GM12878 (cell line): ENCODE measurements around the gene ADRA2C. TPM values are rescaled to one million over a fixed set of nuclear protein-coding genes. Genes with fewer than 3 reads are reported as not detected.

Experiments used
- ATAC-seq: fragments of 200-7000 bp; cut with Tn5 transposase; 3 replicates; pipeline ENCODE4 v1.9.1; 2020; ENCODE audit warnings: mild to moderate bottlenecking, moderate library complexity
- BruUV-seq: library from RNA; stranded (reverse); fragments of 400-500 nt; replicated peaks from 2 replicates; lab custom pipeline; 2021; lab: Mats Ljungman, UMichigan
- CTCF ChIA-PET: fragments of 300-600 bp; sonication (Branson Sonifier 250); formaldehyde crosslinking; extraction: SDS; loops from one replicate; lab custom pipeline; 2021; ENCODE audit warnings: inconsistent platforms; lab: Yijun Ruan, JAX
- POLR2A ChIA-PET: fragments of 350-600 bp; formaldehyde crosslinking; extraction: SDS; loops from one replicate; lab custom pipeline; 2021; ENCODE audit warnings: inconsistent platforms; lab: Charles Lee
- RAD21 ChIA-PET: fragments of 300-600 bp; sonication (Branson Sonifier 250); formaldehyde crosslinking; loops from one replicate; lab custom pipeline; 2023; ENCODE audit warnings: antibody characterized with exemption; ENCODE audit not compliant: unreplicated experiment; lab: Charles Lee
- SMC1A ChIA-PET: fragments of 300-600 bp; sonication (Branson Sonifier 250); formaldehyde crosslinking; loops from one replicate; lab custom pipeline; 2023; ENCODE audit not compliant: unreplicated experiment, uncharacterized antibody; lab: Charles Lee
- DNase-seq: peaks from one replicate; pipeline ENCODE4 v3.0.0-alpha.2; 2011; ENCODE audit warnings: low read depth, low spot score
- FAIRE-seq: peaks from 3 replicates; lab custom pipeline; 2011; peaks lifted over from hg19 to GRCh38; lab: Jason Lieb, UNC
- H2AFZ ChIP-seq: 2 replicates; pipeline ENCODE4 v1.6.0; 2011; ENCODE audit warnings: low read depth, low read length, control low read depth; ENCODE audit not compliant: control insufficient read depth
- H3K27ac ChIP-seq: 2 replicates; pipeline ENCODE4 v1.5.1; 2011; ENCODE audit warnings: control low read depth; ENCODE audit not compliant: control insufficient read depth, insufficient read depth
- H3K27me3 ChIP-seq, 2 experiments: replicated peaks in 1 of 2; 2 replicates each; pipeline versions ENCODE4 v1.6.0 to v1.6.1; 2011; ENCODE audit warnings: low read length in 1 of 2; ENCODE audit not compliant: control insufficient read depth in 2 of 2, insufficient read depth in 2 of 2
- H3K36me3 ChIP-seq, 2 experiments: 2 replicates each; pipeline ENCODE4 v1.5.1; 2011; ENCODE audit warnings: low read length in 1 of 2; ENCODE audit not compliant: control insufficient read depth in 2 of 2, insufficient read depth in 2 of 2
- H3K4me1 ChIP-seq: 2 replicates; pipeline ENCODE4 v1.6.1; 2011; ENCODE audit warnings: mild to moderate bottlenecking, low read length, moderate library complexity, mixed read lengths; ENCODE audit not compliant: control insufficient read depth, insufficient read depth
- H3K4me2 ChIP-seq: 2 replicates; pipeline ENCODE4 v1.6.0; 2011; ENCODE audit warnings: control low read depth; ENCODE audit not compliant: control insufficient read depth, insufficient read depth
- H3K4me3 ChIP-seq: fragments of 200-600 bp; sonication (generic); 2 replicates; pipeline ENCODE4 v1.5.1; 2016
- H3K79me2 ChIP-seq: 2 replicates; pipeline ENCODE4 v1.6.0; 2011; ENCODE audit warnings: low read length; ENCODE audit not compliant: control insufficient read depth, insufficient read depth
- H3K9ac ChIP-seq: 2 replicates; pipeline ENCODE4 v1.8.0; 2011; ENCODE audit warnings: low read length, control low read depth, mixed read lengths; ENCODE audit not compliant: control insufficient read depth, insufficient read depth
- H3K9me3 ChIP-seq: replicated peaks from 3 replicates; pipeline ENCODE4 v1.5.1; 2011; ENCODE audit warnings: mild to moderate bottlenecking, low read length; ENCODE audit not compliant: control insufficient read depth, insufficient read depth
- H4K20me1 ChIP-seq: 2 replicates; pipeline ENCODE4 v1.6.0; 2011; ENCODE audit not compliant: control insufficient read depth, insufficient read depth
- CHD4 ChIP-seq: fragments of 200-600 bp; sonication (generic); IDR thresholded peaks from 2 replicates; pipeline ENCODE4 v1.6.1; 2016; ENCODE audit warnings: mild to moderate bottlenecking
- HCFC1 ChIP-seq: fragments of 150-350 bp; IDR thresholded peaks from 2 replicates; pipeline ENCODE4 v1.6.1; 2014; ENCODE audit warnings: low read length
- IRF5 ChIP-seq: fragments of 450-650 bp; IDR thresholded peaks from 2 replicates; pipeline ENCODE4 v1.6.1; 2017; ENCODE audit warnings: borderline replicate concordance
- MTA3 ChIP-seq: IDR thresholded peaks from 2 replicates; pipeline ENCODE4 v1.6.1; 2012; ENCODE audit warnings: low read length, inconsistent platforms, borderline replicate concordance
- POLR2AphosphoS5 ChIP-seq: IDR thresholded peaks from 2 replicates; pipeline ENCODE4 v1.6.1; 2011; ENCODE audit warnings: mild to moderate bottlenecking, low read length, inconsistent platforms
- PRDM15 ChIP-seq: fragments of 450-650 bp; formaldehyde crosslinking; IDR thresholded peaks from 2 replicates; pipeline ENCODE4 v1.4.0; 2020; ENCODE audit warnings: mild to moderate bottlenecking, moderate library complexity
- RB1 ChIP-seq: fragments of 450-650 bp; formaldehyde crosslinking; IDR thresholded peaks from 2 replicates; pipeline ENCODE4 v1.6.1; 2017; ENCODE audit warnings: mild to moderate bottlenecking, borderline replicate concordance
- RELA ChIP-seq: fragments of 450-650 bp; IDR thresholded peaks from 2 replicates; pipeline ENCODE4 v1.8.0; 2014; ENCODE audit warnings: borderline replicate concordance; ENCODE audit not compliant: partially characterized antibody
- SUZ12 ChIP-seq: fragments of 200-600 bp; sonication (generic); IDR thresholded peaks from one replicate; pipeline ENCODE4 v1.6.1; 2018; ENCODE audit warnings: antibody characterized with exemption, mild to moderate bottlenecking; ENCODE audit not compliant: unreplicated experiment
- YBX1 ChIP-seq: fragments of 450-650 bp; IDR thresholded peaks from 2 replicates; pipeline ENCODE4 v1.6.1; 2016; ENCODE audit warnings: antibody characterized with exemption
- ZBTB33 ChIP-seq: fragments of 450-650 bp; IDR thresholded peaks from 2 replicates; pipeline ENCODE4 v1.6.1; 2017; ENCODE audit warnings: mild to moderate bottlenecking
- WGBS: methylation state at CpG from one replicate; pipeline ENCODE4 v1.1.6; 2016; ENCODE audit warnings: low lambda C conversion rate; ENCODE audit not compliant: insufficient replicate concordance, insufficient coverage; ENCODE audit errors: missing lambda C conversion rate; 5-methylcytosine and 5-hydroxymethylcytosine counted together
- in situ Hi-C: fragments of 300-500 bp; cut with MboI; formaldehyde crosslinking; loops from 9 replicates; pipeline ENCODE4 v1.14.3; 2018; ENCODE audit warnings: mixed read lengths
- intact Hi-C: fragments of 100-400 bp; cut with micrococcal nuclease; formaldehyde crosslinking; loops from one replicate; pipeline ENCODE4 v1.14.2; 2022; ENCODE audit not compliant: unreplicated experiment
- polyA plus RNA-seq, 11 experiments: library from polyadenylated mRNA; depleted of rRNA in 4 of 11; unstranded in 6 of 11; stranded (reverse) in 5 of 11; fragments of >200 nt; fragmentation: Nextera tagmentation in 4 of 11; fragmentation: Illumina TruSeq in 1 of 11; extraction: Ambion mirVana in 4 of 11; extraction: Trizol in 1 of 11; gene quantifications; 1 replicate in 1 of 11; 2 replicates in 10 of 11; pipeline versions ENCODE4 v1.2.1 to v1.2.3, GENCODE V29; 2011 to 2016; ENCODE audit warnings: inconsistent platforms in 2 of 11, missing spikeins in 2 of 11, low read depth in 1 of 11
- total RNA-seq, 4 experiments: library from RNA; depleted of rRNA in 3 of 4; stranded (reverse); fragments of >200 nt in 3 of 4; fragmentation: Illumina TruSeq in 1 of 4; extraction: Trizol in 1 of 4; gene quantifications; 2 replicates each; pipeline versions ENCODE4 v1.2.1 to v1.2.3, GENCODE V29; 2013 to 2021

Gene ADRA2C
- total and polyA plus RNA-seq, 10 of the 15 experiments (the other 5 are each of a cell fraction or from before 2014, with no cell fraction given): 0.15 TPM; not detected in 9

- in situ Hi-C loops: no loop called here
- BruUV-seq: no TSS peak
- ChIA-PET POLR2A (no interaction called here), CTCF (interaction anchor here (1.0 kb wide), 1 partner anchor 132 kb away, joined by 3 read pairs; no protein-coding TSS in a partner anchor), SMC1A (no interaction called here)
- Histone ChIP-seq H3K36me3 (no peaks in the 10 kb centered on the region), H3K4me2 (no peak overlapping the region), H3K4me1 (no peaks in the 10 kb centered on the region), H3K4me3 (no peak overlapping the region), H3K9me3 (no peaks in the 10 kb centered on the region), H3K27ac (no peak overlapping the region), H2AFZ (no peak overlapping the region), H4K20me1 (no peaks in the 10 kb centered on the region), H3K9ac (no peak overlapping the region), H3K27me3 (peaks cover 0 to 3% of the 10 kb centered on the region in 2 experiments; a peak in 2 of 4 replicates)
- no peak for FAIRE-seq
- no peak for ATAC-seq
- 0% methylated on average over 11 of the region's 11 CpGs for WGBS
- intact Hi-C loops: no loop called here
- DNase-seq: no peak
- TF ChIP-seq HCFC1 (no peak), POLR2AphosphoS5 (no peak), SUZ12 (no peak), RELA (no peak), YBX1 (no peak), MTA3 (no peak)
- TF ChIP-seq, all 136 proteins: peak for 0
- no peaks in the 10 kb centered on the region for H3K79me2 ChIP-seq
- RAD21 ChIA-PET: no interaction called here
Observed at GRCh38 chr4:3750334-3750733, 15.9 kb upstream of the ADRA2C start.

- H3K36me3 ChIP-seq: no peaks in the 10 kb centered on the region
- H3K79me2 ChIP-seq: no peaks in the 10 kb centered on the region
- in situ Hi-C loops: no loop called here
- FAIRE-seq (no peak), ATAC-seq (no peak), DNase-seq (no peak)
- ChIA-PET RAD21 (no interaction called here), SMC1A (no interaction called here), POLR2A (no interaction called here), CTCF (no interaction called here)
- no peak overlapping the region for H2AFZ ChIP-seq
- no peak overlapping the region for H3K9ac ChIP-seq
- WGBS: 45% methylated on average over 9 of the region's 9 CpGs
- H3K4me2 ChIP-seq: no peak overlapping the region
- intact Hi-C loops: no loop called here
- H3K27ac ChIP-seq: no peak overlapping the region
- H4K20me1 ChIP-seq: no peaks in the 10 kb centered on the region
- H3K9me3 ChIP-seq: no peaks in the 10 kb centered on the region
- H3K27me3 ChIP-seq: peaks cover 0 to 3% of the 10 kb centered on the region in 2 experiments; a peak in 2 of 4 replicates
- H3K4me1 ChIP-seq: no peaks in the 10 kb centered on the region
- BruUV-seq: no TSS peak
- no peak overlapping the region for H3K4me3 ChIP-seq
- TF ChIP-seq IRF5: no peak
- TF ChIP-seq ZBTB33: no peak
- no peak for TF ChIP-seq PRDM15
- TF ChIP-seq RB1: no peak
- TF ChIP-seq CHD4: no peak
Observed at GRCh38 chr4:3752022-3752421, 14.2 kb upstream of the ADRA2C start.
